ENCODE data around the gene HDAC7.

Gene HDAC7

GRCh38 chr12:47745485-47746041, 74.1 kb downstream of the HDAC7 start:
- TF ChIP-seq NFIC (IDR thresholded peaks at IDR 0.05) (no peak), EGR1 (IDR thresholded peaks at IDR 0.05) (no peak), MAX (IDR thresholded peaks at IDR 0.05) (no peak), YY1 (IDR thresholded peaks at IDR 0.05; ENCODE audit: low read depth) (no peak), EP300 (IDR thresholded peaks at IDR 0.05; ENCODE audit: borderline replicate concordance) (no peak), TCF12 (IDR thresholded peaks at IDR 0.05; ENCODE audit: low read depth) (no peak), ZBTB7A (IDR thresholded peaks at IDR 0.05; ENCODE audit: low read depth) (no peak), CEBPB (IDR thresholded peaks at IDR 0.05) (no peak), CREB1 (IDR thresholded peaks at IDR 0.05; ENCODE audit: low read depth) (no peak)

- TF ChIP-seq TEAD4 (IDR thresholded peaks at IDR 0.05): no peak
- TF ChIP-seq FOXM1 (IDR thresholded peaks at IDR 0.05; ENCODE audit: borderline replicate concordance, low read depth): no peak
- TF ChIP-seq TCF12 (IDR thresholded peaks at IDR 0.05; ENCODE audit: low read depth): no peak
- no peak for TF ChIP-seq ZBTB7A (IDR thresholded peaks at IDR 0.05; ENCODE audit: low read depth)
- TF ChIP-seq RAD21 (IDR thresholded peaks at IDR 0.05; ENCODE audit: low read depth): no peak
These were observed 74.8 kb downstream of the HDAC7 start for GRCh38 chr12:47744778-47745436.

- TF ChIP-seq TEAD4 (IDR thresholded peaks at IDR 0.05) (peak; percentile 90), USF1 (IDR thresholded peaks at IDR 0.05) (no peak), TCF12 (IDR thresholded peaks at IDR 0.05; ENCODE audit: low read depth) (no peak), REST (IDR thresholded peaks at IDR 0.05; ENCODE audit: low read depth) (no peak), TAF1 (IDR thresholded peaks at IDR 0.05; ENCODE audit: low read depth) (no peak), MAX (IDR thresholded peaks at IDR 0.05) (0 out of 2 replicates have a peak, but pooled peaks have one; percentile 18), CEBPB (IDR thresholded peaks at IDR 0.05) (no peak), RAD21 (IDR thresholded peaks at IDR 0.05; ENCODE audit: low read depth) (peak; percentile 96), NFIC (IDR thresholded peaks at IDR 0.05) (no peak), FOXM1 (IDR thresholded peaks at IDR 0.05; ENCODE audit: borderline replicate concordance, low read depth) (no peak), ZBTB7A (IDR thresholded peaks at IDR 0.05; ENCODE audit: low read depth) (no peak)
These were observed 75.6 kb downstream of the HDAC7 start for GRCh38 chr12:47744005-47744651.

GRCh38 chr12:47743311-47743860, 76.3 kb downstream of the HDAC7 start:
- TF ChIP-seq RAD21 (IDR thresholded peaks at IDR 0.05; ENCODE audit: low read depth) (no peak), USF1 (IDR thresholded peaks at IDR 0.05) (no peak), FOXM1 (IDR thresholded peaks at IDR 0.05; ENCODE audit: borderline replicate concordance, low read depth) (no peak), EGR1 (IDR thresholded peaks at IDR 0.05) (no peak), YY1 (IDR thresholded peaks at IDR 0.05; ENCODE audit: low read depth) (no peak), ZBTB7A (IDR thresholded peaks at IDR 0.05; ENCODE audit: low read depth) (0 out of 2 replicates have a peak, but pooled peaks have one; percentile 36), TAF1 (IDR thresholded peaks at IDR 0.05; ENCODE audit: low read depth) (no peak), REST (IDR thresholded peaks at IDR 0.05; ENCODE audit: low read depth) (no peak), CREB1 (IDR thresholded peaks at IDR 0.05; ENCODE audit: low read depth) (no peak), TCF12 (IDR thresholded peaks at IDR 0.05; ENCODE audit: low read depth) (no peak), CEBPB (IDR thresholded peaks at IDR 0.05) (no peak), NFIC (IDR thresholded peaks at IDR 0.05) (no peak), TEAD4 (IDR thresholded peaks at IDR 0.05) (no peak), EP300 (IDR thresholded peaks at IDR 0.05; ENCODE audit: borderline replicate concordance) (peak; percentile 22; the same call in 1 of the 2 replicates), MAX (IDR thresholded peaks at IDR 0.05) (0 out of 2 replicates have a peak, but pooled peaks have one; percentile 30)
